Measurements from ENCODE around the gene FAM120A.

Gene FAM120A, protein sequence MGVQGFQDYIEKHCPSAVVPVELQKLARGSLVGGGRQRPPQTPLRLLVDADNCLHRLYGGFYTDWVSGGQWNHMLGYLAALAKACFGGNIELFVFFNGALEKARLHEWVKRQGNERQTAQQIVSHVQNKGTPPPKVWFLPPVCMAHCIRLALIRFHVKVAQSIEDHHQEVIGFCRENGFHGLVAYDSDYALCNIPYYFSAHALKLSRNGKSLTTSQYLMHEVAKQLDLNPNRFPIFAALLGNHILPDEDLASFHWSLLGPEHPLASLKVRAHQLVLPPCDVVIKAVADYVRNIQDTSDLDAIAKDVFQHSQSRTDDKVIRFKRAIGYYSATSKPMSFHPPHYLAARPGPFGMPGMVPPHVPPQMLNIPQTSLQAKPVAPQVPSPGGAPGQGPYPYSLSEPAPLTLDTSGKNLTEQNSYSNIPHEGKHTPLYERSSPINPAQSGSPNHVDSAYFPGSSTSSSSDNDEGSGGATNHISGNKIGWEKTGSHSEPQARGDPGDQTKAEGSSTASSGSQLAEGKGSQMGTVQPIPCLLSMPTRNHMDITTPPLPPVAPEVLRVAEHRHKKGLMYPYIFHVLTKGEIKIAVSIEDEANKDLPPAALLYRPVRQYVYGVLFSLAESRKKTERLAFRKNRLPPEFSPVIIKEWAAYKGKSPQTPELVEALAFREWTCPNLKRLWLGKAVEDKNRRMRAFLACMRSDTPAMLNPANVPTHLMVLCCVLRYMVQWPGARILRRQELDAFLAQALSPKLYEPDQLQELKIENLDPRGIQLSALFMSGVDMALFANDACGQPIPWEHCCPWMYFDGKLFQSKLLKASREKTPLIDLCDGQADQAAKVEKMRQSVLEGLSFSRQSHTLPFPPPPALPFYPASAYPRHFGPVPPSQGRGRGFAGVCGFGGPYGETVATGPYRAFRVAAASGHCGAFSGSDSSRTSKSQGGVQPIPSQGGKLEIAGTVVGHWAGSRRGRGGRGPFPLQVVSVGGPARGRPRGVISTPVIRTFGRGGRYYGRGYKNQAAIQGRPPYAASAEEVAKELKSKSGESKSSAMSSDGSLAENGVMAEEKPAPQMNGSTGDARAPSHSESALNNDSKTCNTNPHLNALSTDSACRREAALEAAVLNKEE

DNA sequence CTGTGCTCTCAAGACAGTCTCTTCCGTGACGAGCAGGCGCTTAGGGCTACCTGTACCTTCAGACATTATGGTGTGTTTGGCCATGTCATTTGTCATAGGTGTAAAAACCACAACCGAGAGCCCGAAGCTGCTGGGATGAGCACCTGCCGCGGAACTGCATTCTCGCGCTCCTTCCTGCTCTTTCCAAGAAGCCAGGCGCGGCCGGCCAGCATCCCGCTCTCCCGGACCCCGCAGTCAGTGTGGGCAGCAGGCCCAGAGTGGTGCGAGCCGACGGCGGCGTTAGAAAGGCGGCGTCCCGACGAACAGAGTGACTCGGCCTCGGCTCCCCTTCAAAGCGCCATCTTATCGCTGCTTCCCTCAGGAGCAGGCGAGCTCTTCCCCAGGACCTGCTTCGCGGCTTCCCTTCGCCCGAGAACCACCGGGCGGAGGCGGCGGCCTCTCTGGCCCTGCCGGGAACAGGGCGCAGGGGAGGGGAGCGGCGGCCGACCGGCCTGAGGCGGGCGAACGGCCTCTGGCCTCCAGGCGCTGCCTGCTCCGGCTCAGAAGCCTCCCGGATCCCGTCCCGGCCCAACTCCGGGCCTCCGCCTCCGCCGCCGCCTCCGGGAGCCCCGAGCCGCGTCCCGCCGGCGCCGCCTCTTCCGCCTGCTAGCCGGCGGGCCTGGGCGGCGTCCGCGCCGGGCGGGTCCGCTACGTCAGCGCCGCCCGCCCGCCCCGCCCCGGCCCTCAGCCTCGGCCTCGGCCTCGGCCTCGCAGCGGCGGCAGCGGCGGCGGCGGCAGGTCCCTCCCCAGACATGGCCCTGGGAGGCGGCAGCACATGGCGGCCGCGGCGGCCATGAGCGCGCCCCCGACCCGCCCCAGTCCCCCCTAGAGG, at the start of gene FAM120A:
FAM120A (plus strand) TSS at position 741 of the 871 bp plus-strand sequence. CDS start 231 bp downstream, outside the sequence.
- H3K4me2 ChIP-seq (ENCODE audit: low read depth, low read length, poor library complexity, severe bottlenecking), result peak within 1 kb of the TSS; percentile 97
- peaks cover 69% of the 10 kb centered on the region for H3K79me2 ChIP-seq (ENCODE audit: insufficient read depth, low read length)
- peaks cover 20% of the 10 kb centered on the region; the same call in 1 of the 2 replicates for H3K36me3 ChIP-seq (ENCODE audit: insufficient read depth, low read length)
- peak within 1 kb of the TSS; percentile 92 for H2AFZ ChIP-seq (ENCODE audit: low read length)
- TF ChIP-seq EZH2phosphoT487 (IDR thresholded peaks at IDR 0.05; ENCODE audit: borderline replicate concordance), result no peak
- TF ChIP-seq, protein P1, sequence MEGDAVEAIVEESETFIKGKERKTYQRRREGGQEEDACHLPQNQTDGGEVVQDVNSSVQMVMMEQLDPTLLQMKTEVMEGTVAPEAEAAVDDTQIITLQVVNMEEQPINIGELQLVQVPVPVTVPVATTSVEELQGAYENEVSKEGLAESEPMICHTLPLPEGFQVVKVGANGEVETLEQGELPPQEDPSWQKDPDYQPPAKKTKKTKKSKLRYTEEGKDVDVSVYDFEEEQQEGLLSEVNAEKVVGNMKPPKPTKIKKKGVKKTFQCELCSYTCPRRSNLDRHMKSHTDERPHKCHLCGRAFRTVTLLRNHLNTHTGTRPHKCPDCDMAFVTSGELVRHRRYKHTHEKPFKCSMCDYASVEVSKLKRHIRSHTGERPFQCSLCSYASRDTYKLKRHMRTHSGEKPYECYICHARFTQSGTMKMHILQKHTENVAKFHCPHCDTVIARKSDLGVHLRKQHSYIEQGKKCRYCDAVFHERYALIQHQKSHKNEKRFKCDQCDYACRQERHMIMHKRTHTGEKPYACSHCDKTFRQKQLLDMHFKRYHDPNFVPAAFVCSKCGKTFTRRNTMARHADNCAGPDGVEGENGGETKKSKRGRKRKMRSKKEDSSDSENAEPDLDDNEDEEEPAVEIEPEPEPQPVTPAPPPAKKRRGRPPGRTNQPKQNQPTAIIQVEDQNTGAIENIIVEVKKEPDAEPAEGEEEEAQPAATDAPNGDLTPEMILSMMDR (conservative IDR thresholded peaks at IDR 0.05; ENCODE audit: low read length), result no peak
- H4K20me1 ChIP-seq (ENCODE audit: insufficient read depth, low read length, poor library complexity, severe bottlenecking), result peaks cover 43% of the 10 kb centered on the region
- H3F3A ChIP-seq (ENCODE audit: low read depth), result no peaks in the 10 kb centered on the region
- H3K9me3 ChIP-seq (ENCODE audit: insufficient read depth, low read depth, low read length), result no peaks in the 10 kb centered on the region
- H3K9ac ChIP-seq (ENCODE audit: low read depth, low read length, poor library complexity, severe bottlenecking), result peak within 1 kb of the TSS; percentile 98
- H3K4me3 ChIP-seq (ENCODE audit: low read length, poor library complexity, severe bottlenecking), result peak within 1 kb of the TSS; percentile 98
- no peaks in the 10 kb centered on the region for H3K27me3 ChIP-seq (ENCODE audit: insufficient read depth, low read length, poor library complexity, severe bottlenecking)
- H3K4me1 ChIP-seq (ENCODE audit: insufficient read depth, low read length, poor library complexity, severe bottlenecking), result peaks cover 30% of the 10 kb centered on the region
- H3K9me2 ChIP-seq (replicated peaks; ENCODE audit: low read depth, low read length), result no peaks in the 10 kb centered on the region

DNA sequence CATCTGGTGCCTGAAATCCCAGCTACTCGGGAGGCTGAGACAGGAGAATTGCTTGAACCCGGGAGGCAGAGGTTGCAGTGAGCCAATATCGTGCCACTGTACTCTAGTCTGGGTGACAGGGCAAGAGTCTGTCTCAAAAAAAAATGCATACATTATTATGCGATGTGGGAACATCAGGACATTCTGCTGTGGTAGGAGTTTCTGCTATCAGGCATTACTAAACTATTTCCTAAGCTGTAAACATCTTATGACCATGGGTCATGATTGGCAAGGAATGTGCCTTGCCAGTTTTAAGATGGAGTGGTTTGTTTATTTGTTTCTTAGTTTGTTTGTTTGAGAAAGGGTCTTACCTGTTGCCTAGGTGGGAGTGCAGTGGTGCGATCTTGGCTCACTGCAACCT, 45.1 kb upstream of the FAM120A start:
- TF ChIP-seq, protein P1 (conservative IDR thresholded peaks at IDR 0.05; ENCODE audit: low read length), result no peak
- TF ChIP-seq EZH2phosphoT487 (IDR thresholded peaks at IDR 0.05; ENCODE audit: borderline replicate concordance), result no peak
- H3K79me2 ChIP-seq (ENCODE audit: insufficient read depth, low read length), result no peaks in the 10 kb centered on the region

DNA sequence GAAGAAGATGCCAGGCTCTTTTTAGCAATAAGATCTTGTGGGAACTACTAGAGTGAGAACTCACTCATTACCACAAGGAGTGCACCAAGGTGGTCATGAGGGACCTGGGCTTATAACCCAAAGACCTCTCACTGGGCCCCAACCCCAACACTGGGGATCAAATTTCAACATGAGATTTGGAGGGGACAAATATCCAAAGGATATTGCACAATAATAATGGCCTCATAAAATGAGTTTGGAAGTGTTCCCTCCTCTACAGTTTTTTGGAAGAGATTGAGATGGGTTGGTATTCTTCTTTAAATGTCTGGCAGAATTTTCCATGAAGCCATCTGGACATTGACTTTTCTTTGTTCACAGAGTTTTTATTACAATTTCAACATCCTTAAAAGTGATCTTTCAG, 38.0 kb upstream of the FAM120A start:
- H3K27me3 ChIP-seq (ENCODE audit: insufficient read depth, low read length, poor library complexity, severe bottlenecking), result no peaks in the 10 kb centered on the region
- peaks cover 7% of the 10 kb centered on the region; the same call in 1 of the 2 replicates for H3K9me3 ChIP-seq (ENCODE audit: insufficient read depth, low read depth, low read length)
- H4K20me1 ChIP-seq (ENCODE audit: insufficient read depth, low read length, poor library complexity, severe bottlenecking), result no peaks in the 10 kb centered on the region
- H3K4me3 ChIP-seq (ENCODE audit: low read length, poor library complexity, severe bottlenecking), result no peak overlapping the region
- no peaks in the 10 kb centered on the region for H3K36me3 ChIP-seq (ENCODE audit: insufficient read depth, low read length)
- TF ChIP-seq, protein P1 (conservative IDR thresholded peaks at IDR 0.05; ENCODE audit: low read length), result no peak
- no peak for TF ChIP-seq EZH2phosphoT487 (IDR thresholded peaks at IDR 0.05; ENCODE audit: borderline replicate concordance)
- no peaks in the 10 kb centered on the region for H3F3A ChIP-seq (ENCODE audit: low read depth)
- H3K4me1 ChIP-seq (ENCODE audit: insufficient read depth, low read length, poor library complexity, severe bottlenecking), result no peaks in the 10 kb centered on the region
- no peak overlapping the region for H2AFZ ChIP-seq (ENCODE audit: low read length)
- no peak overlapping the region for H3K9ac ChIP-seq (ENCODE audit: low read depth, low read length, poor library complexity, severe bottlenecking)
- H3K79me2 ChIP-seq (ENCODE audit: insufficient read depth, low read length), result no peaks in the 10 kb centered on the region
- no peaks in the 10 kb centered on the region for H3K9me2 ChIP-seq (replicated peaks; ENCODE audit: low read depth, low read length)
- H3K4me2 ChIP-seq (ENCODE audit: low read depth, low read length, poor library complexity, severe bottlenecking), result no peak overlapping the region

More for the DNA sequence above, 45.1 kb upstream of the FAM120A start:
- Histone ChIP-seq H2AFZ (ENCODE audit: low read length) (no peak overlapping the region), H3K36me3 (ENCODE audit: insufficient read depth, low read length) (no peaks in the 10 kb centered on the region), H3K9me3 (ENCODE audit: insufficient read depth, low read depth, low read length) (no peaks in the 10 kb centered on the region), H3K27me3 (ENCODE audit: insufficient read depth, low read length, poor library complexity, severe bottlenecking) (no peaks in the 10 kb centered on the region), H3K9me2 (replicated peaks; ENCODE audit: low read depth, low read length) (no peaks in the 10 kb centered on the region), H3K4me3 (ENCODE audit: low read length, poor library complexity, severe bottlenecking) (no peak overlapping the region), H3K4me2 (ENCODE audit: low read depth, low read length, poor library complexity, severe bottlenecking) (no peak overlapping the region), H4K20me1 (ENCODE audit: insufficient read depth, low read length, poor library complexity, severe bottlenecking) (no peaks in the 10 kb centered on the region), H3K4me1 (ENCODE audit: insufficient read depth, low read length, poor library complexity, severe bottlenecking) (no peaks in the 10 kb centered on the region), H3F3A (ENCODE audit: low read depth) (no peaks in the 10 kb centered on the region), H3K9ac (ENCODE audit: low read depth, low read length, poor library complexity, severe bottlenecking) (no peak overlapping the region)
